SK-N-MC (cell line): ENCODE measurements around the gene AK1.
"Not testable (repeated sequence)": the region's sequence is repeated elsewhere in the genome, so short reads cannot be mapped to it uniquely, and the experiment has no call there.

Source experiments
- DNase-seq: peaks from one replicate; pipeline ENCODE4 v3.0.0-alpha.2; 2011; ENCODE audit warnings: low read depth, low spot score
- H3K27ac ChIP-seq: fragments of 200-600 bp; sonication (generic); 2 replicates; pipeline ENCODE4 v1.5.1; 2016; ENCODE audit warnings: mixed run types
- H3K36me3 ChIP-seq: fragments of 200-600 bp; sonication (generic); 2 replicates; pipeline ENCODE4 v1.6.1; 2017; ENCODE audit warnings: antibody characterized with exemption, low read length, mixed read lengths; ENCODE audit not compliant: insufficient read depth
- H3K4me3 ChIP-seq: fragments of 200-600 bp; sonication (generic); 2 replicates; pipeline ENCODE4 v1.5.1; 2016
- H3K9ac ChIP-seq: fragments of 200-600 bp; sonication (generic); 2 replicates; pipeline ENCODE4 v1.8.0; 2017; ENCODE audit warnings: mixed run types, mixed read lengths; ENCODE audit not compliant: insufficient read length
- H3K9me3 ChIP-seq: fragments of 200-600 bp; sonication (generic); 2 replicates; pipeline ENCODE4 v1.6.1; 2017; ENCODE audit warnings: low read depth, mild to moderate bottlenecking, antibody characterized with exemption, low read length, moderate library complexity, mixed read lengths
- EZH2 ChIP-seq: fragments of 200-600 bp; sonication (generic); IDR thresholded peaks from one replicate; pipeline ENCODE4 v1.6.1; 2017; ENCODE audit warnings: antibody characterized with exemption
- FOXP2 ChIP-seq: optimal IDR thresholded peaks from 2 replicates; pipeline ENCODE3; 2011; ENCODE audit warnings: mild to moderate bottlenecking, moderate library complexity; ENCODE audit not compliant: insufficient read depth; ENCODE audit errors: extremely low read length, control extremely low read depth
- POLR2AphosphoS5 ChIP-seq: IDR thresholded peaks from 2 replicates; pipeline ENCODE4 v1.6.1; 2012; ENCODE audit warnings: mild to moderate bottlenecking, low read depth, low read length, borderline replicate concordance

The AK1 gene

GRCh38 chr9:127841087-127841835 lies 36.2 kb downstream of the AK1 start:
- Histone ChIP-seq H3K9ac (no peak overlapping the region), H3K9me3 (no peaks in the 10 kb centered on the region), H3K27ac (no peak overlapping the region), H3K36me3 (no peaks in the 10 kb centered on the region; the same call in 1 of the 2 replicates), H3K4me3 (no peak overlapping the region)
- TF ChIP-seq POLR2AphosphoS5: no peak
- no peak for TF ChIP-seq FOXP2
- TF ChIP-seq EZH2: no peak
- DNase-seq: no peak

DNA sequence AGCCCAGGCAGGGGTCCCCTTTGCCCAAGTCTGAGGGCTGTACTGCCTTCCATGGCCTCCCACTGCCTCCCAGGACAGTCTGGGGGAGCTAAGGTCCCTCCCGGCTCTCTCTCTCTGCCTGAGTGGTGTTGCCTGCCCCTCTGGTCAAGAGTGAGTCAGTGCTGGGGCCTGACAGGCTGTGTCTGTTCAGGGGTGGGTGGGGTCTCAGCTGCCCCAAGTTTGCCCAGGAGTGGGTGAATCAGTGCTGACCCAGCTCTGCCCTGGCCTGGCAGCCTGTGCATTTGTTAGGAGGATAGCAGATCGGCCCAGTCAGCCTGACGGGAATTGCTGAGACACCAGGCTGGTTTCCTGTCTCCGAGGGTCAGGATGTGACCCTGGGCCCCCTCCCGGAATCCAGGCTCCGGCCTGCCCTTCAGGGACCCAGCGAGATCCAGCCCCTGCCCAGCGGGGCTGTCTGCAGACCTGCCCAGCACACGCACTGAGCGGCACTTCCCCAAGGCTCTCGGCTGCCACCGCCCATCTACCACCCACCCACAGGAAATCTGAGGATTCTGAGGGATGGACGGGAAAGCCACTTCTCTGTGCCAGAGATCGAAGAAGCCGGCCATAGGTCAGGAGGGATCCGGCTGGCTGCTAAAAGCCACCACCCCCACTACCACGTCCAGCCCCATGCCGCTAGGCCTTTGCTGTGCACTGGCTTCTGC lies 38.9 kb downstream of the AK1 start:
- no peaks in the 10 kb centered on the region; the same call in 1 of the 2 replicates for H3K36me3 ChIP-seq
- no peaks in the 10 kb centered on the region for H3K9me3 ChIP-seq
- TF ChIP-seq EZH2 (no peak), POLR2AphosphoS5 (no peak), FOXP2 (no peak)
- no peak overlapping the region for H3K4me3 ChIP-seq
- DNase-seq: no peak
- no peak overlapping the region for H3K9ac ChIP-seq
- H3K27ac ChIP-seq: no peak overlapping the region

- Histone ChIP-seq H3K27ac (no peak overlapping the region), H3K4me3 (no peak overlapping the region), H3K36me3 (no peaks in the 10 kb centered on the region), H3K9ac (no peak overlapping the region), H3K9me3 (no peaks in the 10 kb centered on the region)
- DNase-seq: no peak
- TF ChIP-seq FOXP2 (no peak), EZH2 (no peak), POLR2AphosphoS5 (no peak)
These were observed 40.1 kb downstream of the AK1 start for GRCh38 chr9:127837346-127837745.

GRCh38 chr9:127836561-127836960 lies 40.9 kb downstream of the AK1 start:
- not testable (repeated sequence) for H3K9ac ChIP-seq, H3K27ac ChIP-seq, H3K4me3 ChIP-seq, H3K9me3 ChIP-seq, DNase-seq, H3K36me3 ChIP-seq

- H3K9me3 ChIP-seq: no peaks in the 10 kb centered on the region
- no peak for DNase-seq
- no peak overlapping the region for H3K4me3 ChIP-seq
- H3K27ac ChIP-seq: no peak overlapping the region
- H3K36me3 ChIP-seq: no peaks in the 10 kb centered on the region
- H3K9ac ChIP-seq: no peak overlapping the region
- TF ChIP-seq EZH2 (no peak), FOXP2 (no peak), POLR2AphosphoS5 (no peak)
These were observed 41.4 kb downstream of the AK1 start for GRCh38 chr9:127835991-127836516.

GRCh38 chr9:127833555-127833954 lies 43.9 kb downstream of the AK1 start:
- no peaks in the 10 kb centered on the region; the same call in 1 of the 2 replicates for H3K36me3 ChIP-seq
- H3K27ac ChIP-seq: no peak overlapping the region; the same call in 1 of the 2 replicates
- H3K4me3 ChIP-seq: no peak overlapping the region
- no peak for TF ChIP-seq POLR2AphosphoS5
- TF ChIP-seq FOXP2: no peak
- no peak for TF ChIP-seq EZH2
- no peak for DNase-seq
- no peak overlapping the region for H3K9ac ChIP-seq
- H3K9me3 ChIP-seq: no peaks in the 10 kb centered on the region

DNA sequence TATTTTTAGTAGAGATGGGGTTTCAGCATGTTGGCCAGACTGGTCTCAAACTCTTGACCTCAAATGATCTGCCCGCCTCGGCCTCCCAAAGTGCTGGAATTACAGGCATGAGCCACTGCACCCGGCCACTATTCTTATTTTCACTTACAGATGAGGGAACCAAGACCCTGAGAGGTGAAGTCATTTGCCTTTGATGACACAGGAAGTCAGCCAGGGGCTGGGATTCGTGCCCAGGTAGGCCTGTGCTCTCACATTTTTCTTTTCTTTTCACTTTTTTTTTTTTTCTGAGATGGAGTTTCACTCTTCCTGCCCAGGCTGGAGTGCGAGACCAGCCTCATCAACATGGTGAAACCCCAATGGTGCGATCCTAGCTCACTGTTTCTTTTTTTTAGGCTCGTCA lies 45.2 kb downstream of the AK1 start:
- Histone ChIP-seq H3K9ac (no peak overlapping the region), H3K9me3 (no peaks in the 10 kb centered on the region), H3K4me3 (no peak overlapping the region), H3K27ac (no peak overlapping the region), H3K36me3 (no peaks in the 10 kb centered on the region; the same call in 1 of the 2 replicates)
- DNase-seq: no peak
- TF ChIP-seq EZH2 (no peak), POLR2AphosphoS5 (no peak), FOXP2 (no peak)

GRCh38 chr9:127829205-127829906 lies 48.1 kb downstream of the AK1 start:
- no peaks in the 10 kb centered on the region for H3K9me3 ChIP-seq
- H3K36me3 ChIP-seq: no peaks in the 10 kb centered on the region; the same call in 1 of the 2 replicates
- no peak overlapping the region for H3K9ac ChIP-seq
- DNase-seq: no peak
- no peak overlapping the region for H3K4me3 ChIP-seq
- TF ChIP-seq FOXP2: no peak
- TF ChIP-seq EZH2: no peak
- TF ChIP-seq POLR2AphosphoS5: no peak
- no peak overlapping the region for H3K27ac ChIP-seq
